Duodenal mucosa (tissue), 2 donors: ENCODE results near the gene RNU1-1.
"Not testable (repeated sequence)": the region's sequence is repeated elsewhere in the genome, so short reads cannot be mapped to it uniquely, and the experiment has no call there.

ENCODE experiments used
- H3K27ac ChIP-seq: one replicate; pipeline ENCODE4 v1.7.0; 2013; ENCODE audit warnings: low read depth, low read length
- H3K27me3 ChIP-seq, 2 donors: one replicate each; pipeline ENCODE4 v1.7.0; 2013; ENCODE audit warnings: low read length in 2 of 2, control low read depth in 1 of 2; ENCODE audit not compliant: insufficient read depth in 2 of 2, control insufficient read depth in 1 of 2
- H3K36me3 ChIP-seq, 2 donors: one replicate each; pipeline ENCODE4 v1.7.0; 2013; ENCODE audit warnings: low read length in 2 of 2, control low read depth in 1 of 2; ENCODE audit not compliant: insufficient read depth in 2 of 2, control insufficient read depth in 1 of 2
- H3K4me1 ChIP-seq, 2 donors: one replicate each; pipeline ENCODE4 v1.7.0; 2013; ENCODE audit warnings: low read length in 2 of 2, control low read depth in 1 of 2; ENCODE audit not compliant: insufficient read depth in 2 of 2, control insufficient read depth in 1 of 2
- H3K4me3 ChIP-seq, 2 donors: one replicate each; pipeline ENCODE4 v1.7.0; 2013; ENCODE audit warnings: low read length in 2 of 2, low read depth in 1 of 2
- H3K9ac ChIP-seq, 2 donors: one replicate each; pipeline ENCODE4 v1.7.0; 2013; ENCODE audit warnings: low read length in 2 of 2, low read depth in 1 of 2
- H3K9me3 ChIP-seq, 2 donors: one replicate each; pipeline ENCODE4 v1.7.0; 2013; ENCODE audit warnings: low read length in 2 of 2, control low read depth in 1 of 2; ENCODE audit not compliant: control insufficient read depth in 1 of 2

RNU1-1 gene

DNA sequence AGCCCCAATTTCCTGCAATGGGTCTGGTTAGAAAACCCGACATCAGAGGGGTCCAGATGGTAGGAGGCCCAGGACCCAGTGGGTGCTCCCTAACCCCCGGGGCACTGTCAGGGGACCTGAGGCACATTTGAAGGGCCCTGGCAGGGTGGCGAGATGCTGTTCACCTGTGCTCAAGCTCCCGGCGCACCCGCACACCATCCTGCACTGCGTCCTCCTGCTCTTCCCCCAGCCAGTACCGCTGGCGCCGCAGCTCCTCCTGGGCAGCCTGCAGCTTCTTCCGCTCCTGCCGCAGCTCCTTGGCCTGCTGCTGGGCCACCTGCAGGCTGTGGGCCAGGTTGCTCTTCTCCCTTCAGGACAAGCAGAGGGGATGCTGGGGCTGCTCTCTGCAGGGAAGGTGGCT is 36.0 kb downstream of the RNU1-1 start:
- peaks cover 0 to 16% of the 10 kb centered on the region in 2 donors for H3K36me3 ChIP-seq
- no peak overlapping the region for H3K9ac ChIP-seq
- H3K9me3 ChIP-seq = no peaks in the 10 kb centered on the region
- no peaks in the 10 kb centered on the region for H3K4me1 ChIP-seq
- no peak overlapping the region for H3K4me3 ChIP-seq
- no peak overlapping the region for H3K27ac ChIP-seq
- H3K27me3 ChIP-seq = no peaks in the 10 kb centered on the region

GRCh38 chr1:16475771-16476770 is 38.0 kb downstream of the RNU1-1 start:
- not testable (repeated sequence) for H3K9me3 ChIP-seq, H3K4me3 ChIP-seq, H3K4me1 ChIP-seq, H3K27me3 ChIP-seq, H3K27ac ChIP-seq, H3K9ac ChIP-seq
- peaks cover 0 to 25% of the 10 kb centered on the region in 2 donors for H3K36me3 ChIP-seq

- not testable (repeated sequence) for H3K9me3 ChIP-seq, H3K27me3 ChIP-seq, H3K9ac ChIP-seq, H3K27ac ChIP-seq, H3K4me1 ChIP-seq, H3K4me3 ChIP-seq
- peaks cover 0 to 25% of the 10 kb centered on the region in 2 donors for H3K36me3 ChIP-seq
These were observed 39.2 kb downstream of the RNU1-1 start for GRCh38 chr1:16474891-16475290.

GRCh38 chr1:16474166-16474800 is 39.8 kb downstream of the RNU1-1 start:
- no peaks in the 10 kb centered on the region for H3K9me3 ChIP-seq
- H3K4me3 ChIP-seq = no peak overlapping the region
- no peak overlapping the region for H3K27ac ChIP-seq
- no peaks in the 10 kb centered on the region for H3K4me1 ChIP-seq
- H3K27me3 ChIP-seq = no peaks in the 10 kb centered on the region
- no peak overlapping the region for H3K9ac ChIP-seq
- H3K36me3 ChIP-seq = peaks cover 0 to 25% of the 10 kb centered on the region in 2 donors

- Histone ChIP-seq H3K4me3 (no peak overlapping the region), H3K9ac (no peak overlapping the region), H3K27ac (no peak overlapping the region), H3K27me3 (no peaks in the 10 kb centered on the region), H3K36me3 (peaks cover 0 to 17% of the 10 kb centered on the region in 2 donors), H3K4me1 (no peaks in the 10 kb centered on the region), H3K9me3 (no peaks in the 10 kb centered on the region)
These were observed 45.5 kb downstream of the RNU1-1 start for GRCh38 chr1:16468558-16468957.

GRCh38 chr1:16464917-16465625 is 49.0 kb downstream of the RNU1-1 start:
- Histone ChIP-seq H3K9me3 (no peaks in the 10 kb centered on the region), H3K4me3 (no peak overlapping the region), H3K27ac (no peak overlapping the region), H3K27me3 (no peaks in the 10 kb centered on the region), H3K4me1 (no peaks in the 10 kb centered on the region), H3K9ac (no peak overlapping the region), H3K36me3 (peaks cover 7 to 23% of the 10 kb centered on the region in 2 donors)
